ENCODE measurements around the gene PYGM.

PYGM gene

GRCh38 chr11:64767344-64768299 lies 7.8 kb upstream of the PYGM start:
- TF ChIP-seq POLR2A (IDR thresholded peaks at IDR 0.05; ENCODE audit: low read depth, low read length): no peak
- DNase-seq (ENCODE audit: insufficient read length, low spot score) (no peak), FAIRE-seq (no peak)

DNA sequence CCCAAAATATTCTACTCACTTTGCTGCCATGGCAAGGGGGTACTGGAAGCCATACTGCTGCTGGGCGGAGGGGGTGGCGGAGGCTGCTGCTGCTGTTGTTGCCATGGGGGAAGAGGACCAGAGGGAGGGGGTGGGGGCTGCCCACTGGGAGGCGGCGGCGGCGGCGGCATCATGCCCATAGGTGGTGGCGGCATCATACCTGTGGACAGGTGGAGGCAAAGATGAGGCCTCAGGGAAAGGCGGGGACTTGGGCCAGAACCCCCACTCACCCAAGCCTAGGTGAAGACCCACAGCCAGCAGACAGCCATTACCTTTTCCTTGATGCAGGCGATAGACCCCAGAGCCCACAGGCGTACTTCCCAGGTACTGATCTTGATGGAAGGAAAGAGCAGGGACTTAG lies 7.1 kb upstream of the PYGM start:
- FAIRE-seq: no peak
- no peak for DNase-seq (ENCODE audit: insufficient read length, low spot score)
- TF ChIP-seq POLR2A (IDR thresholded peaks at IDR 0.05; ENCODE audit: low read depth, low read length): no peak

DNA sequence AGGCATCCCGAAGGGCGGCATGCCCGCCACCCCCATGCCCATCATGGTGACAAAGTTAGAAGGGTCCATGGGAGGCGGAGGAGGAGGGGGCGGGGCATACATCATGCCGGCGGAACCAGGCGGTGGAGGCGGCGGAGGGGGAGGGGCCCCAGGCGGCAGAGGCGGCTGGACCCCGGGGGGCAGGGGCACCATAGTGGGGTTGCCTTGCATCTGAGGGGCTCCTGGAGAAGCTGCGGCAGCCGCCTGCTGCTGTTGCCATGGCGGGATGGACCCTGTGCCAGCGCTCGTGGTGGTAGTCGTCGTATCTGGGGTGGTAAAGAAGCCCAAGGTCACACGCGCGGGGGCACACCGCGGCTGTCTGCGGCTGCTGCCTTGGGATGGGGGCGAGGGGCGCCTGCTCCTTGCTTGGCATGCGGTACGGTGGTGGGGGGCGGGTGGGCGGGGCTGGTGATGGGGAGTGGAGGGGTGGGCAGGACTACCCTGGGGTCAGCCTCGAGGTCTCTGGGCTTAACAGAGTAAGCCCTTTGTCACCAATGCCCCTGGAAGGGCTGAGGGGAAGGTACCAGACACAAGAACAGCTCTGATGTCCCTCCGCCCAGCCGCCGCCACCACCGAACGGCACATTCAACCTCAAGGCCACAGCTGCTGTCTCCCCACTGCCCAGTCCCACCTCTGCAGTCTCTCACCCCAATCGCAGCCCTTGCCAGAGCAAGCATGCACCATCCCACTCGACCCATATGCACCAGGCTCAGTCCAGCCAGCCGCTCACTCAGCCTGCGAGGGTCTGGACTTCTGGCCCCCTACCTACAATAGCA lies 6.3 kb upstream of the PYGM start:
- no peak for TF ChIP-seq POLR2A (IDR thresholded peaks at IDR 0.05; ENCODE audit: low read depth, low read length)
- FAIRE-seq: no peak

GRCh38 chr11:64765291-64765850 lies 5.6 kb upstream of the PYGM start:
- no peak for FAIRE-seq
- no peak for DNase-seq (ENCODE audit: insufficient read length, low spot score)
- no peak for TF ChIP-seq POLR2A (IDR thresholded peaks at IDR 0.05; ENCODE audit: low read depth, low read length)

More for the DNA sequence above, 6.3 kb upstream of the PYGM start:
- DNase-seq (ENCODE audit: insufficient read length, low spot score): no peak

- DNase-seq (ENCODE audit: insufficient read length, low spot score) (no peak), FAIRE-seq (no peak)
Measured at GRCh38 chr11:64764753-64765152, 5.0 kb upstream of the PYGM start.

DNA sequence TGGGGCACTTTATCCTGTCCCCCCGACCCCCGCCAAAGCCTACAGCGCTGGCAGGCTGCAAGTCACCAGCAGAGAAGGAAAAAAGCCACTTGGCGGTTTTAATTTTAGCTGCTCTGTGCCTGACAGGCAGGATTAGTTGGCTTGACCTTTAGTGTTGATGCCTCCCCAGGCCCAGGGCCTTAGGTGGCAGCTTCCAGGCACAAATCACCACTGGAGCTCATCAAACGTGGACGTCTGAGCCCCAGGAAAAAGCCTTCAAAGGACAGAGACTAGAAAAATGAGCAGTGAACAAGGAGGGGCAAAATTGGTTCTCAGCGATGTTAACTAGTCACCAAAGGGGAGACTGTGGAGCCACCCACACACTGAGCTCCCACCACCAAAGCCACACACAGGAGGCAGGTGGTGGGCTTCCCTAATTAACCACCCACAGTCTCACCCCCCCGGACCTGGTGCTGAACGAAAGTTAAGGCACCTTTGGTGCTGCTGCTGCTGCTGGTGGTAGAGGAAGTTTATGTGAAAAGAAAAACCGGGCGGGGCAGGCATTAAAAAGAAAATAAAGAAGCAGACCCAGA lies 4.4 kb upstream of the PYGM start:
- TF ChIP-seq POLR2A (IDR thresholded peaks at IDR 0.05; ENCODE audit: low read depth, low read length): no peak
- DNase-seq (ENCODE audit: insufficient read length, low spot score) (no peak), FAIRE-seq (no peak)

More at GRCh38 chr11:64764753-64765152, 5.0 kb upstream of the PYGM start:
- no peak for TF ChIP-seq POLR2A (IDR thresholded peaks at IDR 0.05; ENCODE audit: low read depth, low read length)

DNA sequence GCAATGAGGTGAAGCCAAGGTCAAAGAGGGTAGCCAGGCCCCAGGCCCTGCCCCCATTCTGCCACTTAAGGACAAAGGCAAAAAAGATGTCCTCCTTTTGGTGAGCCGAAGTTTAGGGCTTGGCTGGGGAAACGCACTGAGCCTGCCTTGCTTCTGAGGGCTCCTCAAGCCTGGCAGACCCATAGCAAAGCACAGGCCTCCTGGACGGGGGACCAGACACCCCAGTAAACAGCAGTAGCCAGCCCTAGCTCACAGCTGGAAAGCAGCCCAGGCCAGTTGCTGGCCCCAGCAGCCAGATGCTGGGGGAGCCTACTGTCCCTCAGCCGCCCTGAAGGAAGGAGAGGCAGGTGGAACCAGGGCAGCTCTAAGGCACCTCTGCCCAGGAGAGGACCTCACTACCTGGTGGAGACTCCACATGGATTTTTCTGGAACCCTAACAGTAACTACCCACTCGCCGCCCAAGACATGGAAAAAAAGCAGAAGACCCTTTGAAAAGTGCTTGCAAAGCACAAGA lies 3.8 kb upstream of the PYGM start:
- FAIRE-seq: no peak

DNA sequence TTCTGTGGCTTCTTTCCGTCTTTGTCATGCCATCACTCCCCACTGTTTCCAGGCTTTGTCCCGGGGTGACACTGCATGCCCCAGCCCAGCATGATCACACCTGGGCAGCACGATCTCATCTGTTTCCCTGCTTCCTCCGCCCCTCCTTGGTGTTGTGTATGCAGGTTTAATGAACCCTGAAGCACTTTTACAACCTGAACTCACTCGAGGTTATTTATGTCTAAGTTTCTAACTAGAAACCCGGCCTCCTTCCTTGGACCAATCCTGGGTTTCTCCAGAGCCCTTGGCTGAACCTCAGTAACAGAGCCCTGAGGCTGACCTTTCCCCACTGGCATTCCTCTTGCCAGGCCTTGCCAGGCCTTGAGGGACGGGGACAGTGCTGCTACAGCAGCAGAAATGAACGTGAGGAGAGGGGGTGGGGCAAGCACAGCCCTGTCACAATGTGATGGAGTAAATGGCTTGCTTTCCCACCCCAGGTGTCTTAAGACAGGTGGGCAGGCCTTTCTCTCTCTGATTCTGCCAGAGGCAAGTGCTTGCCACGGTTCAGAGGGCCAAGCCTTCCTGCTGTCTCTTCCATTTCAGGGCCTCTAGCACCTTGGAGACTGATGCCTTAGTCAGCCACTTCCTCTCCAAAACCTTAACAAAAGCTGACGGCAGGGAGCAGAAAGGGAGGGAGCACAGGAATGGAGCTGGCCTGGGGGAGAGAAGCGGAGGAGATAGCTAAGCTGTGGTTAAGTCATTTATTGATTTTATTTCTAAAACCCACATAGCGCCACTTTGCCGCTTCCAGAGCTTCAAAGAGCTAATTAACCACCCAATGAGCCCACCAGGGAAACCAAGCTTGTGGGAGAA lies 3.1 kb upstream of the PYGM start:
- no peak for TF ChIP-seq POLR2A (IDR thresholded peaks at IDR 0.05; ENCODE audit: low read depth, low read length)
- DNase-seq (ENCODE audit: insufficient read length, low spot score) (no peak), FAIRE-seq (no peak)

More for the DNA sequence above, 3.8 kb upstream of the PYGM start:
- no peak for TF ChIP-seq POLR2A (IDR thresholded peaks at IDR 0.05; ENCODE audit: low read depth, low read length)
- no peak for DNase-seq (ENCODE audit: insufficient read length, low spot score)

DNA sequence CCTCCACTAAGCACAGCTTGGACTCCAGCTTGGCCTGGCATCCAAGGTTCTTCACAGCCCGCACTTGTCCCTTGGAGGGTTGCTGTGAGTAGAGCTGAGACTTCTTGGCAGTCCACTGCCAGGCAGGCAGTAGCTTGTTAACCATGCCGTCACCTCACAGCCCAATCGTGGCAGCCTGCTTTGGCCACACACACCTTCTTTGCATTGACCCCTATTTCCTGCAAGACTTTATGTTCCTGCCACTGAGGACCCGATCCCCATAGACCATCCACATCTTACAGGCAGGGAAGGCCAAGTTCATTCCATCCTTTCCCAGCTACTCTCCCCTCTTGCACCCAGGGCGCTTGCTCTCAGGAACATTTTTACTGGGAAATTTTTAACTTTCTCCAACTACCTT lies 2.5 kb upstream of the PYGM start:
- TF ChIP-seq POLR2A (IDR thresholded peaks at IDR 0.05; ENCODE audit: low read depth, low read length): no peak
- no peak for DNase-seq (ENCODE audit: insufficient read length, low spot score)
- FAIRE-seq: no peak

- no peak for TF ChIP-seq POLR2A (IDR thresholded peaks at IDR 0.05; ENCODE audit: low read depth, low read length)
- no peak for DNase-seq (ENCODE audit: insufficient read length, low spot score)
- FAIRE-seq: no peak
Measured at GRCh38 chr11:64760759-64761420, 1.1 kb upstream of the PYGM start.

DNA sequence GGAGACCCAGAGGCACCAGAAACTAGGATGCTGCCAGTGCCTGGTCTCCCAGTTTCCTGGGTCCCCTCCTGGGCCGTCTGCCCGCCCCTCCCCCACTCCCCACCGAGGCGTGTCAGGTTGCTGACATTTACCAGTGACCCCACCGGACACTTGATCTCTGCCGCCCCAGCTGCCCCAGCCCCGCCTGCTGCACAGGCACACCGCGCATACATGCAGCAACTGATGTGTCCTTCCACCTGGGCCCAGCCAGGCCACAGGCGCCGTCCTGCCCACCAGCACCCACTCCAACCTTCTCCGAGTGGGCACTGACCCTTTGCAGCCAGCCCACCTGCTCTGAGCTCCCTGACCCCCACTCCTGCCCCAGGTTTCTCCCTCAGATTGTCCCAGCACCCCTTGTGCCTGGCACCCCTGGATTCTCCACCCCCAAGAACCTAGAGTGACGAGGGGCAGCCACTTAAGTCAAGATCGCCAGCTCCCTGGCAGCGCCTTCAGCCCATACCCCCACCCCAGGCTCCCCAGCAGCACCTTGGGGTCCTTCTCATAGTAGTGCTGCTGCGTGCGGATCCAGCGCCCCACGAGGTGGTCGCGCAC lies 548 bp downstream of the PYGM start:
- TF ChIP-seq POLR2A (IDR thresholded peaks at IDR 0.05; ENCODE audit: low read depth, low read length): no peak
- DNase-seq (ENCODE audit: insufficient read length, low spot score) (no peak), FAIRE-seq (no peak)
